ENCODE data around the gene PAK4.

Gene PAK4

GRCh38 chr19:39180749-39181148 lies 55.2 kb downstream of the PAK4 start:
- no peak for DNase-seq (ENCODE audit: low spot score)

GRCh38 chr19:39181500-39182173 lies 56.1 kb downstream of the PAK4 start:
- DNase-seq (ENCODE audit: low spot score), result no peak

GRCh38 chr19:39182174-39182505 lies 56.6 kb downstream of the PAK4 start:
- DNase-seq (ENCODE audit: low spot score), result no peak

GRCh38 chr19:39183104-39183503 lies 57.5 kb downstream of the PAK4 start:
- DNase-seq (ENCODE audit: low spot score), result no peak

- DNase-seq (ENCODE audit: low spot score), result no peak
These were observed 60.8 kb downstream of the PAK4 start for GRCh38 chr19:39186391-39186790.

- no peak for DNase-seq (ENCODE audit: low spot score)
These were observed 62.0 kb downstream of the PAK4 start for GRCh38 chr19:39187552-39187943.

GRCh38 chr19:39188960-39189359 lies 63.4 kb downstream of the PAK4 start:
- no peak for DNase-seq (ENCODE audit: low spot score)

GRCh38 chr19:39190768-39191167 lies 65.2 kb downstream of the PAK4 start:
- DNase-seq (ENCODE audit: low spot score), result no peak

GRCh38 chr19:39192846-39193245 lies 67.3 kb downstream of the PAK4 start:
- no peak for DNase-seq (ENCODE audit: low spot score)

GRCh38 chr19:39193803-39194202 lies 68.2 kb downstream of the PAK4 start:
- no peak for DNase-seq (ENCODE audit: low spot score)

GRCh38 chr19:39194832-39195542 lies 69.4 kb downstream of the PAK4 start:
- DNase-seq (ENCODE audit: low spot score), result no peak

GRCh38 chr19:39195755-39196154 lies 70.2 kb downstream of the PAK4 start:
- no peak for DNase-seq (ENCODE audit: low spot score)

- DNase-seq (ENCODE audit: low spot score), result no peak
These were observed 70.7 kb downstream of the PAK4 start for GRCh38 chr19:39196320-39196719.

- DNase-seq (ENCODE audit: low spot score), result no peak
These were observed 71.4 kb downstream of the PAK4 start, which contains the start of gene NCCRP1 for GRCh38 chr19:39196860-39197562. Gene NCCRP1, plus strand, starts transcription at chr19:39196964. Its CDS starts 19 bp downstream, at chr19:39196983.

- DNase-seq (ENCODE audit: low spot score), result no peak
These were observed 72.2 kb downstream of the PAK4 start for GRCh38 chr19:39197808-39198207.

- DNase-seq (ENCODE audit: low spot score), result no peak
These were observed 73.4 kb downstream of the PAK4 start for GRCh38 chr19:39199025-39199424.

- no peak for DNase-seq (ENCODE audit: low spot score)
These were observed 74.6 kb downstream of the PAK4 start for GRCh38 chr19:39200066-39200802.

- DNase-seq (ENCODE audit: low spot score), result no peak
These were observed 75.2 kb downstream of the PAK4 start for GRCh38 chr19:39200803-39201115.

- no peak for DNase-seq (ENCODE audit: low spot score)
These were observed 77.4 kb downstream of the PAK4 start for GRCh38 chr19:39202998-39203355.

GRCh38 chr19:39203372-39204341 lies 78.1 kb downstream of the PAK4 start, which contains the start of gene SYCN:
Gene SYCN, minus strand, starts transcription at chr19:39204263. Its CDS starts 9 bp downstream, at chr19:39204254.
- DNase-seq (ENCODE audit: low spot score), result no peak

- DNase-seq (ENCODE audit: low spot score), result no peak
These were observed 79.8 kb downstream of the PAK4 start for GRCh38 chr19:39205449-39205764.

- DNase-seq (ENCODE audit: low spot score), result no peak
These were observed 80.5 kb downstream of the PAK4 start for GRCh38 chr19:39206122-39206521.

All from germinal center (tissue), 1 donor.